HEK293 (cell line): ENCODE measurements around the gene FBXW5.

ENCODE experiments used
- CTCF ChIP-seq: fragments of 450-650 bp; formaldehyde crosslinking; IDR thresholded peaks from 2 replicates; pipeline ENCODE4 v1.5.1; 2016; ENCODE audit warnings: missing biosample characterization, missing genetic modification characterization
- FEZF1 ChIP-seq: fragments of 450-650 bp; formaldehyde crosslinking; IDR thresholded peaks from 2 replicates; pipeline ENCODE4 v1.5.1; 2016; ENCODE audit warnings: missing biosample characterization, missing genetic modification characterization
- GLIS2 ChIP-seq: fragments of 450-650 bp; formaldehyde crosslinking; IDR thresholded peaks from 2 replicates; pipeline ENCODE4 v1.5.1; 2016; ENCODE audit warnings: missing biosample characterization, missing genetic modification characterization
- KLF1 ChIP-seq: fragments of 450-650 bp; formaldehyde crosslinking; IDR thresholded peaks from 2 replicates; pipeline ENCODE4 v1.5.1; 2016; ENCODE audit warnings: missing biosample characterization, missing genetic modification characterization
- KLF7 ChIP-seq: fragments of 450-650 bp; formaldehyde crosslinking; IDR thresholded peaks from 2 replicates; pipeline ENCODE4 v1.5.1; 2016; ENCODE audit warnings: missing biosample characterization, missing genetic modification characterization, borderline replicate concordance
- MEIS1 ChIP-seq: sonication (generic); formaldehyde crosslinking; IDR thresholded peaks from 2 replicates; pipeline ENCODE4 v1.8.1; 2022; ENCODE audit warnings: missing genetic modification reagents, mild to moderate bottlenecking, borderline replicate concordance
- MYNN ChIP-seq: fragments of 450-650 bp; formaldehyde crosslinking; IDR thresholded peaks from 2 replicates; pipeline ENCODE4 v1.5.1; 2016; ENCODE audit warnings: missing biosample characterization, missing genetic modification characterization, borderline replicate concordance
- PRDM1 ChIP-seq: fragments of 450-650 bp; formaldehyde crosslinking; IDR thresholded peaks from 2 replicates; pipeline ENCODE4; 2016; ENCODE audit warnings: missing biosample characterization, missing genetic modification characterization
- SCRT2 ChIP-seq: fragments of 450-650 bp; formaldehyde crosslinking; IDR thresholded peaks from 2 replicates; pipeline ENCODE4 v1.5.1; 2016; ENCODE audit warnings: missing biosample characterization, missing genetic modification characterization
- SP3 ChIP-seq: fragments of 450-650 bp; formaldehyde crosslinking; IDR thresholded peaks from 2 replicates; pipeline ENCODE4 v1.5.1; 2016; ENCODE audit warnings: missing biosample characterization, missing genetic modification characterization
- TCF7L2 ChIP-seq: IDR thresholded peaks from 2 replicates; pipeline ENCODE4 v1.6.1; 2011; ENCODE audit warnings: low read depth, mild to moderate bottlenecking, inconsistent platforms, low read length, moderate library complexity, borderline replicate concordance
- WT1 ChIP-seq: fragments of 450-650 bp; formaldehyde crosslinking; IDR thresholded peaks from 2 replicates; pipeline ENCODE4 v1.5.1; 2016; ENCODE audit warnings: missing biosample characterization, missing genetic modification characterization
- ZBTB8A ChIP-seq: fragments of 450-650 bp; formaldehyde crosslinking; IDR thresholded peaks from 2 replicates; pipeline ENCODE4 v1.5.1; 2016; ENCODE audit warnings: missing biosample characterization, missing genetic modification characterization
- ZNF157 ChIP-seq: fragments of 450-650 bp; formaldehyde crosslinking; IDR thresholded peaks from 2 replicates; pipeline ENCODE4 v1.5.1; 2016; ENCODE audit warnings: missing biosample characterization, missing genetic modification characterization
- ZNF174 ChIP-seq: fragments of 450-650 bp; formaldehyde crosslinking; IDR thresholded peaks from 2 replicates; pipeline ENCODE4 v1.5.0; 2017; ENCODE audit warnings: missing biosample characterization, mild to moderate bottlenecking, missing genetic modification characterization
- ZNF184 ChIP-seq: fragments of 450-650 bp; IDR thresholded peaks from 2 replicates; pipeline ENCODE4 v1.5.1; 2018; ENCODE audit warnings: missing biosample characterization, mild to moderate bottlenecking, missing genetic modification characterization
- ZNF202 ChIP-seq: fragments of 450-650 bp; formaldehyde crosslinking; IDR thresholded peaks from 2 replicates; pipeline ENCODE4 v1.5.1; 2016; ENCODE audit warnings: missing biosample characterization, missing genetic modification characterization, borderline replicate concordance
- ZNF239 ChIP-seq: fragments of 450-650 bp; formaldehyde crosslinking; IDR thresholded peaks from 2 replicates; pipeline ENCODE4 v1.5.1; 2016; ENCODE audit warnings: missing biosample characterization, missing genetic modification characterization
- ZNF24 ChIP-seq: fragments of 450-650 bp; formaldehyde crosslinking; IDR thresholded peaks from 2 replicates; pipeline ENCODE4 v1.5.1; 2016; ENCODE audit warnings: missing biosample characterization, missing genetic modification characterization
- ZNF248 ChIP-seq: fragments of 450-650 bp; formaldehyde crosslinking; IDR thresholded peaks from 2 replicates; pipeline ENCODE4 v1.5.1; 2017; ENCODE audit warnings: missing biosample characterization, missing genetic modification characterization
- ZNF426 ChIP-seq: fragments of 450-650 bp; formaldehyde crosslinking; IDR thresholded peaks from 2 replicates; pipeline ENCODE4 v1.5.1; 2017; ENCODE audit warnings: missing biosample characterization, missing genetic modification characterization, mild to moderate bottlenecking, inconsistent platforms, moderate library complexity
- ZNF501 ChIP-seq: fragments of 450-650 bp; formaldehyde crosslinking; IDR thresholded peaks from 2 replicates; pipeline ENCODE4 v1.5.1; 2016; ENCODE audit warnings: missing biosample characterization, missing genetic modification characterization
- ZNF514 ChIP-seq: fragments of 450-650 bp; formaldehyde crosslinking; IDR thresholded peaks from 2 replicates; pipeline ENCODE4 v1.5.1; 2016; ENCODE audit warnings: missing biosample characterization, missing genetic modification characterization
- ZNF529 ChIP-seq: fragments of 450-650 bp; formaldehyde crosslinking; IDR thresholded peaks from 2 replicates; pipeline ENCODE4 v1.5.1; 2017; ENCODE audit warnings: missing genetic modification characterization, missing biosample characterization; ENCODE audit not compliant: insufficient replicate concordance
- ZNF544 ChIP-seq: fragments of 450-650 bp; formaldehyde crosslinking; IDR thresholded peaks from 2 replicates; pipeline ENCODE4 v1.5.0; 2017; ENCODE audit warnings: missing biosample characterization, missing genetic modification characterization
- ZNF548 ChIP-seq: fragments of 450-650 bp; formaldehyde crosslinking; IDR thresholded peaks from 2 replicates; pipeline ENCODE4 v1.5.1; 2016; ENCODE audit warnings: missing biosample characterization, missing genetic modification characterization
- ZNF558 ChIP-seq: fragments of 450-650 bp; formaldehyde crosslinking; IDR thresholded peaks from 2 replicates; pipeline ENCODE4 v1.5.1; 2016; ENCODE audit warnings: missing biosample characterization, missing genetic modification characterization
- ZNF596 ChIP-seq: fragments of 450-650 bp; IDR thresholded peaks from 2 replicates; pipeline ENCODE4 v1.5.0; 2018; ENCODE audit warnings: missing biosample characterization, mild to moderate bottlenecking, missing genetic modification characterization, moderate library complexity
- ZNF621 ChIP-seq: fragments of 450-650 bp; formaldehyde crosslinking; IDR thresholded peaks from 2 replicates; pipeline ENCODE4 v1.5.1; 2017; ENCODE audit warnings: missing biosample characterization, missing genetic modification characterization
- ZNF624 ChIP-seq: fragments of 450-650 bp; formaldehyde crosslinking; IDR thresholded peaks from 2 replicates; pipeline ENCODE4 v1.5.1; 2017; ENCODE audit warnings: missing biosample characterization, missing genetic modification characterization
- ZNF692 ChIP-seq: fragments of 450-650 bp; formaldehyde crosslinking; IDR thresholded peaks from 2 replicates; pipeline ENCODE4 v1.5.1; 2016; ENCODE audit warnings: missing biosample characterization, missing genetic modification characterization
- ZNF776 ChIP-seq: fragments of 450-650 bp; formaldehyde crosslinking; IDR thresholded peaks from 2 replicates; pipeline ENCODE4 v1.5.0; 2017; ENCODE audit warnings: missing biosample characterization, missing genetic modification characterization, borderline replicate concordance
- ZNF792 ChIP-seq: fragments of 450-650 bp; formaldehyde crosslinking; IDR thresholded peaks from 2 replicates; pipeline ENCODE4 v1.5.1; 2016; ENCODE audit warnings: missing biosample characterization, missing genetic modification characterization
- TF ChIP-seq, protein P1 (sequence below): fragments of 450-650 bp; formaldehyde crosslinking; conservative IDR thresholded peaks from 2 replicates; pipeline ENCODE4 v1.5.1; 2016; ENCODE audit warnings: low read depth, missing biosample characterization, missing genetic modification characterization

Gene FBXW5

GRCh38 chr9:136943291-136944211 is 987 bp downstream of the FBXW5 start (continued):
- TF ChIP-seq MEIS1 (no peak), ZNF514 (tag by site-specific recombination) (no peak), ZNF544 (tag by site-specific recombination) (no peak), ZNF558 (tag by site-specific recombination) (no peak), CTCF (tag by site-specific recombination) (peak; percentile 45), ZNF184 (tag by site-specific recombination) (no peak), GLIS2 (tag by site-specific recombination) (peak; percentile 70), ZNF239 (tag by site-specific recombination) (no peak), ZNF157 (no peak), ZNF24 (tag by site-specific recombination) (no peak), ZNF202 (no peak), SCRT2 (tag by site-specific recombination) (no peak), ZNF776 (tag by site-specific recombination) (no peak), ZNF426 (no peak), ZNF174 (tag by site-specific recombination) (no peak), KLF1 (tag by site-specific recombination) (peak; percentile 64), ZNF548 (tag by site-specific recombination) (no peak), ZNF596 (tag by site-specific recombination) (no peak), KLF7 (0 out of 2 replicates have a peak, but pooled peaks have one; percentile 15), TCF7L2 (no peak), ZNF501 (tag by site-specific recombination) (0 out of 2 replicates have a peak, but pooled peaks have one; percentile 23), PRDM1 (tag by site-specific recombination) (no peak), WT1 (tag by site-specific recombination) (no peak), ZNF792 (tag by site-specific recombination) (no peak), ZNF529 (tag by site-specific recombination) (no peak), ZBTB8A (peak; percentile 86), ZNF621 (tag by site-specific recombination) (no peak), SP3 (no peak), ZNF692 (tag by site-specific recombination) (0 out of 2 replicates have a peak, but pooled peaks have one; percentile 20), ZNF248 (tag by site-specific recombination) (no peak), MYNN (tag by site-specific recombination) (no peak), FEZF1 (tag by site-specific recombination) (no peak), ZNF624 (tag by site-specific recombination) (no peak)
- TF ChIP-seq, protein P1, sequence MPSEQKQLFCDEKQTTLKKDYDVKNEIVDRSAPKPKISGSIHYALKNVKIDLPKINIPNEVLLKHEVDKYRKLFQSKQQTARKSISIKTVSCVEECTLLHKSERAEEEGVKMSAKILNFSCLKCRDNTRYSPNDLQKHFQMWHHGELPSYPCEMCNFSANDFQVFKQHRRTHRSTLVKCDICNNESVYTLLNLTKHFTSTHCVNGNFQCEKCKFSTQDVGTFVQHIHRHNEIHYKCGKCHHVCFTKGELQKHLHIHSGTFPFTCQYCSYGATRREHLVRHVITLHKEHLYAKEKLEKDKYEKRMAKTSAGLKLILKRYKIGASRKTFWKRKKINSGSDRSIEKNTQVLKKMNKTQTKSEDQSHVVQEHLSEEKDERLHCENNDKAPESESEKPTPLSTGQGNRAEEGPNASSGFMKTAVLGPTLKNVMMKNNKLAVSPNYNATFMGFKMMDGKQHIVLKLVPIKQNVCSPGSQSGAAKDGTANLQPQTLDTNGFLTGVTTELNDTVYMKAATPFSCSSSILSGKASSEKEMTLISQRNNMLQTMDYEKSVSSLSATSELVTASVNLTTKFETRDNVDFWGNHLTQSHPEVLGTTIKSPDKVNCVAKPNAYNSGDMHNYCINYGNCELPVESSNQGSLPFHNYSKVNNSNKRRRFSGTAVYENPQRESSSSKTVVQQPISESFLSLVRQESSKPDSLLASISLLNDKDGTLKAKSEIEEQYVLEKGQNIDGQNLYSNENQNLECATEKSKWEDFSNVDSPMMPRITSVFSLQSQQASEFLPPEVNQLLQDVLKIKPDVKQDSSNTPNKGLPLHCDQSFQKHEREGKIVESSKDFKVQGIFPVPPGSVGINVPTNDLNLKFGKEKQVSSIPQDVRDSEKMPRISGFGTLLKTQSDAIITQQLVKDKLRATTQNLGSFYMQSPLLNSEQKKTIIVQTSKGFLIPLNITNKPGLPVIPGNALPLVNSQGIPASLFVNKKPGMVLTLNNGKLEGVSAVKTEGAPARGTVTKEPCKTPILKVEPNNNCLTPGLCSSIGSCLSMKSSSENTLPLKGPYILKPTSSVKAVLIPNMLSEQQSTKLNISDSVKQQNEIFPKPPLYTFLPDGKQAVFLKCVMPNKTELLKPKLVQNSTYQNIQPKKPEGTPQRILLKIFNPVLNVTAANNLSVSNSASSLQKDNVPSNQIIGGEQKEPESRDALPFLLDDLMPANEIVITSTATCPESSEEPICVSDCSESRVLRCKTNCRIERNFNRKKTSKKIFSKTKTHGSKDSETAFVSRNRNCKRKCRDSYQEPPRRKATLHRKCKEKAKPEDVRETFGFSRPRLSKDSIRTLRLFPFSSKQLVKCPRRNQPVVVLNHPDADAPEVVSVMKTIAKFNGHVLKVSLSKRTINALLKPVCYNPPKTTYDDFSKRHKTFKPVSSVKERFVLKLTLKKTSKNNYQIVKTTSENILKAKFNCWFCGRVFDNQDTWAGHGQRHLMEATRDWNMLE (tag by site-specific recombination), result no peak
